ENCODE measurements around the gene GEMIN4.
"Not testable (repeated sequence)": the region's sequence is repeated elsewhere in the genome, so short reads cannot be mapped to it uniquely, and the experiment has no call there.

GEMIN4 gene

GRCh38 chr17:774313-774584 is 22.2 kb upstream of the GEMIN4 start:
- DNase-seq, result no peak

GRCh38 chr17:773467-774312 is 21.6 kb upstream of the GEMIN4 start:
- no peak for DNase-seq

- DNase-seq, result no peak
Observed at GRCh38 chr17:773016-773415, 21.0 kb upstream of the GEMIN4 start.

GRCh38 chr17:767076-767475 is 15.0 kb upstream of the GEMIN4 start:
- no peak for DNase-seq

- DNase-seq, result no peak
Observed at GRCh38 chr17:760371-760770, 8.3 kb upstream of the GEMIN4 start.

- no peak for DNase-seq
Observed at GRCh38 chr17:759964-760363, 7.9 kb upstream of the GEMIN4 start.

GRCh38 chr17:756010-756567 is 4.0 kb upstream of the GEMIN4 start:
- not testable (repeated sequence) for DNase-seq

- DNase-seq, result not testable (repeated sequence)
Observed at GRCh38 chr17:755319-755961, 3.4 kb upstream of the GEMIN4 start.

GRCh38 chr17:753418-753817 is 1.4 kb upstream of the GEMIN4 start:
- DNase-seq, result no peak

- DNase-seq, result peak; percentile 50
Observed at GRCh38 chr17:752620-753219, 656 bp upstream of the GEMIN4 start.

GRCh38 chr17:751269-752001 is 629 bp downstream of the GEMIN4 start:
- peak; percentile 53 for DNase-seq

GRCh38 chr17:750431-751037 is 1.5 kb downstream of the GEMIN4 start:
- no peak for DNase-seq

- DNase-seq, result not testable (repeated sequence)
Observed at GRCh38 chr17:749359-749758, 2.7 kb downstream of the GEMIN4 start.

GRCh38 chr17:748604-749003 is 3.5 kb downstream of the GEMIN4 start:
- not testable (repeated sequence) for DNase-seq

GRCh38 chr17:746783-747629 is 5.1 kb downstream of the GEMIN4 start:
- no peak for DNase-seq

- no peak for DNase-seq
Observed at GRCh38 chr17:746181-746580, 5.9 kb downstream of the GEMIN4 start.

- DNase-seq, result no peak
Observed at GRCh38 chr17:745406-745805, 6.7 kb downstream of the GEMIN4 start.

GRCh38 chr17:744937-745336 is 7.1 kb downstream of the GEMIN4 start:
- no peak for DNase-seq

GRCh38 chr17:743139-743538 is 8.9 kb downstream of the GEMIN4 start:
- DNase-seq, result no peak

- no peak for DNase-seq
Observed at GRCh38 chr17:742147-742793, 9.8 kb downstream of the GEMIN4 start.

Measured in stimulated activated CD4-positive, alpha-beta T cell treated with anti-CD3 and anti-CD28 coated beads, Interleukin-4, amount 100 ng/mL, for 24 hours (primary cell).